ENCODE data around the gene NR0B1. TPM values are rescaled to one million over a fixed set of nuclear protein-coding genes. Genes with fewer than 3 reads are reported as not detected.

The NR0B1 gene
- total and polyA plus RNA-seq, 2 experiments from 2014 or later, result 0.26 to 0.45 TPM

DNA sequence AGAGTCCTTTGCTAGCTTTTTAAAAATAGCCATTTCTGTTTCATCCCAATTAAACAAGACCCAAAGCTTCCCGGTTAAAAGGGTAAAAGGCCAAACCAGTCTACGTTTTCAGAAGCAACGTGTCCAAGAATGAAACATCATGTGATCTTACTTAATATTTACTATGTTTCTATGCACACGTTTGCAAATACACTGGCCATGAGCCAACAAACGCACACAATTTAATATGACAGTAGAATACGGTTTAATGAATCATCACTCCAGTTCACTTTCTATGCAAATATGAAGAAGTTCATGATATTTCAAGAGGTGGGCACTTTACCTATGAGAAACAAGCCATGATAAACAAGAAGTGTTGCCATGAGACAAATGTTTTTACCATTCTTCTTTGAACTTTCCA is 4.3 kb downstream of the NR0B1 start (continued):
- no peak for TF ChIP-seq ZNF114 (CRISPR knock-in tag; IDR thresholded peaks at IDR 0.05)
- no peak for TF ChIP-seq POLR2AphosphoS5 (IDR thresholded peaks at IDR 0.05; ENCODE audit: low read depth)
- TF ChIP-seq CREB1 (CRISPR knock-in tag; IDR thresholded peaks at IDR 0.05; ENCODE audit: low read depth), result no peak
- TF ChIP-seq, protein P1, sequence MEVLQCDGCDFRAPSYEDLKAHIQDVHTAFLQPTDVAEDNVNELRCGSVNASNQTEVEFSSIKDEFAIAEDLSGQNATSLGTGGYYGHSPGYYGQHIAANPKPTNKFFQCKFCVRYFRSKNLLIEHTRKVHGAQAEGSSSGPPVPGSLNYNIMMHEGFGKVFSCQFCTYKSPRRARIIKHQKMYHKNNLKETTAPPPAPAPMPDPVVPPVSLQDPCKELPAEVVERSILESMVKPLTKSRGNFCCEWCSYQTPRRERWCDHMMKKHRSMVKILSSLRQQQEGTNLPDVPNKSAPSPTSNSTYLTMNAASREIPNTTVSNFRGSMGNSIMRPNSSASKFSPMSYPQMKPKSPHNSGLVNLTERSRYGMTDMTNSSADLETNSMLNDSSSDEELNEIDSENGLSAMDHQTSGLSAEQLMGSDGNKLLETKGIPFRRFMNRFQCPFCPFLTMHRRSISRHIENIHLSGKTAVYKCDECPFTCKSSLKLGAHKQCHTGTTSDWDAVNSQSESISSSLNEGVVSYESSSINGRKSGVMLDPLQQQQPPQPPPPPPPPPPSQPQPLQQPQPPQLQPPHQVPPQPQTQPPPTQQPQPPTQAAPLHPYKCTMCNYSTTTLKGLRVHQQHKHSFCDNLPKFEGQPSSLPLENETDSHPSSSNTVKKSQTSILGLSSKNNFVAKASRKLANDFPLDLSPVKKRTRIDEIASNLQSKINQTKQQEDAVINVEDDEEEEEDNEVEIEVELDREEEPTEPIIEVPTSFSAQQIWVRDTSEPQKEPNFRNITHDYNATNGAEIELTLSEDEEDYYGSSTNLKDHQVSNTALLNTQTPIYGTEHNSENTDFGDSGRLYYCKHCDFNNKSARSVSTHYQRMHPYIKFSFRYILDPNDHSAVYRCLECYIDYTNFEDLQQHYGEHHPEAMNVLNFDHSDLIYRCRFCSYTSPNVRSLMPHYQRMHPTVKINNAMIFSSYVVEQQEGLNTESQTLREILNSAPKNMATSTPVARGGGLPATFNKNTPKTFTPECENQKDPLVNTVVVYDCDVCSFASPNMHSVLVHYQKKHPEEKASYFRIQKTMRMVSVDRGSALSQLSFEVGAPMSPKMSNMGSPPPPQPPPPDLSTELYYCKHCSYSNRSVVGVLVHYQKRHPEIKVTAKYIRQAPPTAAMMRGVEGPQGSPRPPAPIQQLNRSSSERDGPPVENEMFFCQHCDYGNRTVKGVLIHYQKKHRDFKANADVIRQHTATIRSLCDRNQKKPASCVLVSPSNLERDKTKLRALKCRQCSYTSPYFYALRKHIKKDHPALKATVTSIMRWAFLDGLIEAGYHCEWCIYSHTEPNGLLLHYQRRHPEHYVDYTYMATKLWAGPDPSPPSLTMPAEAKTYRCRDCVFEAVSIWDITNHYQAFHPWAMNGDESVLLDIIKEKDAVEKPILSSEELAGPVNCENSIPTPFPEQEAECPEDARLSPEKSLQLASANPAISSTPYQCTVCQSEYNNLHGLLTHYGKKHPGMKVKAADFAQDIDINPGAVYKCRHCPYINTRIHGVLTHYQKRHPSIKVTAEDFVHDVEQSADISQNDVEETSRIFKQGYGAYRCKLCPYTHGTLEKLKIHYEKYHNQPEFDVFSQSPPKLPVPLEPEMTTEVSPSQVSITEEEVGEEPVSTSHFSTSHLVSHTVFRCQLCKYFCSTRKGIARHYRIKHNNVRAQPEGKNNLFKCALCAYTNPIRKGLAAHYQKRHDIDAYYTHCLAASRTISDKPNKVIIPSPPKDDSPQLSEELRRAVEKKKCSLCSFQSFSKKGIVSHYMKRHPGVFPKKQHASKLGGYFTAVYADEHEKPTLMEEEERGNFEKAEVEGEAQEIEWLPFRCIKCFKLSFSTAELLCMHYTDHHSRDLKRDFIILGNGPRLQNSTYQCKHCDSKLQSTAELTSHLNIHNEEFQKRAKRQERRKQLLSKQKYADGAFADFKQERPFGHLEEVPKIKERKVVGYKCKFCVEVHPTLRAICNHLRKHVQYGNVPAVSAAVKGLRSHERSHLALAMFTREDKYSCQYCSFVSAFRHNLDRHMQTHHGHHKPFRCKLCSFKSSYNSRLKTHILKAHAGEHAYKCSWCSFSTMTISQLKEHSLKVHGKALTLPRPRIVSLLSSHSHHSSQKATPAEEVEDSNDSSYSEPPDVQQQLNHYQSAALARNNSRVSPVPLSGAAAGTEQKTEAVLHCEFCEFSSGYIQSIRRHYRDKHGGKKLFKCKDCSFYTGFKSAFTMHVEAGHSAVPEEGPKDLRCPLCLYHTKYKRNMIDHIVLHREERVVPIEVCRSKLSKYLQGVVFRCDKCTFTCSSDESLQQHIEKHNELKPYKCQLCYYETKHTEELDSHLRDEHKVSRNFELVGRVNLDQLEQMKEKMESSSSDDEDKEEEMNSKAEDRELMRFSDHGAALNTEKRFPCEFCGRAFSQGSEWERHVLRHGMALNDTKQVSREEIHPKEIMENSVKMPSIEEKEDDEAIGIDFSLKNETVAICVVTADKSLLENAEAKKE (CRISPR knock-in tag; IDR thresholded peaks at IDR 0.05), result no peak
- no peak for TF ChIP-seq EZH2phosphoT487 (IDR thresholded peaks at IDR 0.05; ENCODE audit: unreplicated experiment)

DNA sequence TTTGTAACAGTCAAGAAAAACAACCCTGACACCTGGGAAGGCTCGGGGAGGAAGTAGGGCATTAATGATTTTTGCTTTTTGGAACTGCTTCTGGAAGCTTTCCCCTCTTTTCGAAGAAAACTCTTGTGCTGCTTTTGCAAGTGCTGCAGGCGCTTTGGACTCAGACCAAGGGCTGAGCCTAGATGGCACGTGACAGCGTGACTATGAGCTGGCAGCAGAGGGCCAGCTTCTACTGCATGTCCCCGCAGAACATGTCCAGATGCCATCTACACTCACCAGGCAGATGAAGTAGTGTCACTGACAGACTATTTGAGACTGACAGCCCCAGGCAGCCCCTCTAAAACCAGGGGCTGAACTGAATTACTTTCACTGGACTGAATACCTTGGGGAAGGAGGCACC is 6.2 kb downstream of the NR0B1 start:
- H3K27me3 Mint-ChIP-seq (ENCODE audit: insufficient read depth, low read depth, poor library complexity), result peaks cover 12% of the 10 kb centered on the region
- Histone ChIP-seq H3K79me2 (replicated peaks; ENCODE audit: insufficient read depth) (no peaks in the 10 kb centered on the region), H3K4me2 (no peak overlapping the region), H3K27me3 (ENCODE audit: insufficient read depth) (peaks cover 20% of the 10 kb centered on the region), H4K20me1 (replicated peaks; ENCODE audit: insufficient read depth) (no peaks in the 10 kb centered on the region), H2AFZ (no peak overlapping the region), H3K27ac (ENCODE audit: low read depth) (no peak overlapping the region), H3K4me3 (no peak overlapping the region), H3K9me2 (ENCODE audit: insufficient read depth) (no peaks in the 10 kb centered on the region), H3K36me3 (ENCODE audit: insufficient read depth) (no peaks in the 10 kb centered on the region), H3F3A (replicated peaks; ENCODE audit: low read depth) (no peaks in the 10 kb centered on the region), H3K4me1 (ENCODE audit: insufficient read depth) (0 out of 2 replicates have a peak, but pooled peaks cover 7% of the 10 kb centered on the region)
- no peak for DNase-seq (ENCODE audit: low spot score)
- no peak overlapping the region for H3K4me3 Mint-ChIP-seq
- no peak overlapping the region for H3K27ac Mint-ChIP-seq
- no peak; the same call in 2 of the 3 replicates for ATAC-seq
- no peak for TF ChIP-seq EZH2 (IDR thresholded peaks at IDR 0.05; ENCODE audit: low read depth, unreplicated experiment)
- no peaks in the 10 kb centered on the region for H3K36me3 Mint-ChIP-seq (ENCODE audit: low read depth)
- peaks cover 28% of the 10 kb centered on the region for H3K4me1 Mint-ChIP-seq
- no peaks in the 10 kb centered on the region for H3K9me3 Mint-ChIP-seq

All from GM23338 (cell line).